ENCODE measurements around the gene TSPEAR.

GRCh38 chr21:44757731-44758130 lies 46.4 kb upstream of the TSPEAR start:
- TF ChIP-seq CTCF (IDR thresholded peaks at IDR 0.05) (no peak), POLR2AphosphoS5 (IDR thresholded peaks at IDR 0.05; ENCODE audit: low read depth, low read length) (no peak), REST (IDR thresholded peaks at IDR 0.05; ENCODE audit: insufficient read depth in 1 of 2, low read depth in 2 of 2, low read length in 1 of 2) (no peak), SIN3A (IDR thresholded peaks at IDR 0.05; ENCODE audit: borderline replicate concordance, insufficient read depth, low read depth, low read length) (no peak), TCF7L2 (IDR thresholded peaks at IDR 0.05; ENCODE audit: low read depth, low read length) (no peak)
